DND-41 (cell line): ENCODE data around the gene GATM.

Source experiments
- ATAC-seq: fragments of 200-7000 bp; cut with Tn5 transposase; 3 replicates; pipeline ENCODE4 v1.9.1; 2021; ENCODE audit warnings: low read depth; ENCODE audit not compliant: insufficient read depth
- DNase-seq: peaks from one replicate; pipeline ENCODE4 v3.0.0-alpha.2; 2020
- H2AFZ ChIP-seq: 2 replicates; pipeline ENCODE4 v1.6.0; 2012; ENCODE audit warnings: low read depth, low read length
- H3K27ac ChIP-seq: 2 replicates; pipeline ENCODE4 v1.5.1; 2012; ENCODE audit warnings: low read length, inconsistent platforms
- H3K27me3 ChIP-seq: fragments of 200-600 bp; sonication (generic); 2 replicates; pipeline ENCODE4 v1.6.0; 2012; ENCODE audit warnings: low read length, mild to moderate bottlenecking, inconsistent platforms; ENCODE audit not compliant: insufficient read depth, poor library complexity
- H3K36me3 ChIP-seq: 2 replicates; pipeline ENCODE4 v1.5.1; 2012; ENCODE audit warnings: low read length, inconsistent platforms; ENCODE audit not compliant: insufficient read depth
- H3K4me1 ChIP-seq: 2 replicates; pipeline ENCODE4 v1.5.1; 2012; ENCODE audit warnings: mild to moderate bottlenecking, low read length; ENCODE audit not compliant: insufficient read depth
- H3K4me2 ChIP-seq: 2 replicates; pipeline ENCODE4 v1.6.0; 2012; ENCODE audit warnings: mild to moderate bottlenecking, moderate library complexity, low read length, inconsistent platforms; ENCODE audit not compliant: insufficient read depth
- H3K4me3 ChIP-seq, 2 experiments: fragments of 200-600 bp in 1 of 2; shearing (Covaris generic) in 1 of 2; 2 replicates each; pipeline ENCODE4 v1.5.1; 2012 to 2016; ENCODE audit warnings: inconsistent platforms in 2 of 2, low read length in 2 of 2, mild to moderate bottlenecking in 2 of 2, low read depth in 1 of 2, moderate library complexity in 1 of 2
- H3K79me2 ChIP-seq: 2 replicates; pipeline ENCODE4 v1.6.0; 2012; ENCODE audit warnings: low read length, inconsistent platforms; ENCODE audit not compliant: insufficient read depth
- H3K9ac ChIP-seq: 2 replicates; pipeline ENCODE4 v1.6.0; 2012; ENCODE audit warnings: low read depth, mild to moderate bottlenecking, inconsistent platforms, low read length, moderate library complexity
- H3K9me3 ChIP-seq: 2 replicates; pipeline ENCODE4 v1.5.1; 2012; ENCODE audit warnings: low read length, moderate library complexity, mild to moderate bottlenecking, inconsistent platforms; ENCODE audit not compliant: insufficient read depth, severe bottlenecking
- H4K20me1 ChIP-seq: 2 replicates; pipeline ENCODE4 v1.6.0; 2012; ENCODE audit warnings: low read length; ENCODE audit not compliant: insufficient read depth
- CTCF ChIP-seq: IDR thresholded peaks from 2 replicates; pipeline ENCODE4 v1.5.1; 2012; ENCODE audit warnings: borderline replicate concordance, low read length, moderate library complexity, mild to moderate bottlenecking; ENCODE audit not compliant: poor library complexity, severe bottlenecking; ENCODE audit errors: extremely low read depth
- EZH2 ChIP-seq: IDR thresholded peaks from 3 replicates; pipeline ENCODE4 v1.6.1; 2012; ENCODE audit warnings: borderline replicate concordance, low read depth, mild to moderate bottlenecking, moderate library complexity, low read length, inconsistent platforms; ENCODE audit not compliant: severe bottlenecking

Gene GATM

DNA sequence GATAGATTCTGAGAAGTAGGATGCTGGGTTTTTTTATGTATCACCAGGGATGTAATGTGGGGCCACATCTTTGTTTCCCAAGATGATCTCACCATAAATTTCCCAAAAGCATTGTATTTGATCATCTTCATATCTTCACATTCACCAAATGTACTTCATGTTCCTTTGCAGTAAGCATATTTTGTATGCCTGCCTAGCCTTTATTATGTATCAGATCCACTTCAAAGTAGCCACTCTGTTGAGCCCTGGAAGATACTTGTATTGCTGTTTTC is 14.2 kb upstream of the GATM start:
- H3K4me3 ChIP-seq, result no peak overlapping the region
- no peak overlapping the region for H3K9ac ChIP-seq
- ATAC-seq (no peak), DNase-seq (no peak)
- H3K36me3 ChIP-seq, result no peaks in the 10 kb centered on the region
- no peak overlapping the region for H2AFZ ChIP-seq
- no peaks in the 10 kb centered on the region for H3K79me2 ChIP-seq
- no peak overlapping the region for H3K27ac ChIP-seq
- H4K20me1 ChIP-seq, result no peaks in the 10 kb centered on the region
- H3K4me2 ChIP-seq, result no peak overlapping the region
- TF ChIP-seq EZH2 (no peak), CTCF (no peak)
- H3K4me1 ChIP-seq, result no peaks in the 10 kb centered on the region
- no peaks in the 10 kb centered on the region for H3K27me3 ChIP-seq
- H3K9me3 ChIP-seq, result no peaks in the 10 kb centered on the region

GRCh38 chr15:45391746-45392583 is 13.6 kb upstream of the GATM start:
- H3K36me3 ChIP-seq, result no peaks in the 10 kb centered on the region
- no peaks in the 10 kb centered on the region for H3K4me1 ChIP-seq
- H3K27me3 ChIP-seq, result no peaks in the 10 kb centered on the region
- no peak overlapping the region for H3K9ac ChIP-seq
- no peak for DNase-seq
- no peaks in the 10 kb centered on the region for H3K79me2 ChIP-seq
- no peak overlapping the region for H3K4me2 ChIP-seq
- H2AFZ ChIP-seq, result no peak overlapping the region
- TF ChIP-seq EZH2 (no peak), CTCF (no peak)
- no peak overlapping the region for H3K4me3 ChIP-seq
- no peaks in the 10 kb centered on the region for H3K9me3 ChIP-seq
- no peak for ATAC-seq
- no peaks in the 10 kb centered on the region for H4K20me1 ChIP-seq
- no peak overlapping the region for H3K27ac ChIP-seq

DNA sequence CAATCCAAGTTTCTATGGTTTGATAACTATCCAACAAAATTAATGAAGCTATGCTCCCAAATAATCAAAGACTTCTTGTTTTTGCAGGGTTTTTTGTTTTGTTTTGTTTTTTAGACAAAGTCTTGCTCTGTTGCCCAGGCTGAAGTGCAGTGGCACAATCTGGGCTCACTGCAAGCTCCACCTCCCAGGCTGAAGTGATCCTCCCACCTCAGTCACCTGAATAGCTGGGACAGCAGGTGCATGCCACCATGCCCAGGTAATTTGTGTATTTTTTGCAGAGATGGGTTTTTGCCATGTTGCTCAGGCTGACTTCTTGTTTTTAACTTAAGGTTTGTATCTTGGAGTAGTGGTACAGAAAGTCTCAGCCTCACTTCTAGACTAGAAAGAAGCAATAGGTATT is 11.0 kb upstream of the GATM start:
- H2AFZ ChIP-seq, result no peak overlapping the region
- H3K4me2 ChIP-seq, result no peak overlapping the region
- no peaks in the 10 kb centered on the region for H3K36me3 ChIP-seq
- ATAC-seq (no peak), DNase-seq (no peak)
- H3K4me3 ChIP-seq, result no peak overlapping the region
- no peaks in the 10 kb centered on the region for H3K4me1 ChIP-seq
- H3K9me3 ChIP-seq, result no peaks in the 10 kb centered on the region
- H3K9ac ChIP-seq, result no peak overlapping the region
- TF ChIP-seq EZH2 (no peak), CTCF (no peak)
- no peaks in the 10 kb centered on the region for H3K79me2 ChIP-seq
- no peaks in the 10 kb centered on the region for H4K20me1 ChIP-seq
- H3K27me3 ChIP-seq, result no peaks in the 10 kb centered on the region
- no peak overlapping the region for H3K27ac ChIP-seq
